IMR-90 (cell line): Measurements from ENCODE around the gene MRPS35. TPM values are rescaled to one million over a fixed set of nuclear protein-coding genes. Genes with fewer than 3 reads are reported as not detected.

Experiments used
- ATAC-seq: fragments of 200-7000 bp; cut with Tn5 transposase; 2 replicates; pipeline ENCODE4 v1.9.1; 2020; ENCODE audit warnings: low read depth, mild to moderate bottlenecking, moderate library complexity
- BruUV-seq: library from RNA; stranded (reverse); fragments of 400-500 nt; replicated peaks from 2 replicates; lab custom pipeline; 2021; lab: Mats Ljungman, UMichigan
- CTCF ChIA-PET: fragments of 300-600 bp; formaldehyde crosslinking; extraction: SDS; loops from one replicate; lab custom pipeline; 2021; ENCODE audit warnings: antibody characterized with exemption; lab: Yijun Ruan, JAX
- POLR2A ChIA-PET: fragments of 300-600 bp; sonication (Branson Sonifier 250); formaldehyde crosslinking; loops from one replicate; lab custom pipeline; 2022; ENCODE audit warnings: antibody characterized with exemption; ENCODE audit not compliant: unreplicated experiment; lab: Charles Lee
- DNase-seq: peaks from one replicate; pipeline ENCODE4 v3.0.0; 2013
- H2AFZ ChIP-seq: replicated peaks from 2 replicates; pipeline ENCODE3; 2013; ENCODE audit warnings: low read length, mild to moderate bottlenecking; ENCODE audit not compliant: poor library complexity
- H2AK5ac ChIP-seq: 2 replicates; pipeline ENCODE4 v1.6.1; 2013; ENCODE audit warnings: low read depth, low read length, inconsistent platforms
- H2AK9ac ChIP-seq: replicated peaks from 2 replicates; pipeline ENCODE3; 2013; ENCODE audit warnings: mild to moderate bottlenecking, low read depth, low read length, moderate library complexity; ENCODE audit not compliant: poor library complexity
- H2BK120ac ChIP-seq: 2 replicates; pipeline ENCODE4 v1.6.1; 2013; ENCODE audit warnings: low read depth, low read length, inconsistent platforms
- H2BK15ac ChIP-seq: 3 replicates; pipeline ENCODE4 v1.6.1; 2013; ENCODE audit warnings: low read depth, low read length, inconsistent platforms
- H2BK20ac ChIP-seq: 2 replicates; pipeline ENCODE4 v1.6.1; 2013; ENCODE audit warnings: low read depth, mild to moderate bottlenecking, inconsistent platforms, low read length, moderate library complexity
- H2BK5ac ChIP-seq: 2 replicates; pipeline ENCODE4 v1.6.1; 2013; ENCODE audit warnings: mild to moderate bottlenecking, low read depth, low read length, inconsistent platforms; ENCODE audit not compliant: poor library complexity, severe bottlenecking
- H3K14ac ChIP-seq: replicated peaks from 2 replicates; pipeline ENCODE4 v1.6.1; 2013; ENCODE audit warnings: low read depth, low read length, inconsistent platforms
- H3K18ac ChIP-seq: 2 replicates; pipeline ENCODE4 v1.6.1; 2013; ENCODE audit warnings: low read depth, low read length, control low read depth
- H3K23ac ChIP-seq: 2 replicates; pipeline ENCODE4 v1.6.1; 2013; ENCODE audit warnings: low read depth, low read length, inconsistent platforms
- H3K27ac ChIP-seq: 2 replicates; pipeline ENCODE4 v1.5.1; 2013; ENCODE audit warnings: mild to moderate bottlenecking, control low read depth, low read length; ENCODE audit not compliant: insufficient read depth
- H3K27me3 ChIP-seq: 2 replicates; pipeline ENCODE4 v1.6.1; 2013; ENCODE audit warnings: low read length; ENCODE audit not compliant: control insufficient read depth, insufficient read depth
- H3K36me3 ChIP-seq: 2 replicates; pipeline ENCODE4 v1.6.1; 2013; ENCODE audit warnings: low read length, mixed read lengths; ENCODE audit not compliant: control insufficient read depth, insufficient read depth
- H3K4ac ChIP-seq: 2 replicates; pipeline ENCODE4 v1.6.1; 2013; ENCODE audit warnings: low read depth, low read length, inconsistent platforms
- H3K4me1 ChIP-seq: 2 replicates; pipeline ENCODE4 v1.6.1; 2013; ENCODE audit warnings: low read length, mixed read lengths; ENCODE audit not compliant: control insufficient read depth, insufficient read depth
- H3K4me2 ChIP-seq: 2 replicates; pipeline ENCODE4 v1.6.1; 2013; ENCODE audit warnings: low read depth, mild to moderate bottlenecking, control low read depth, low read length, moderate library complexity
- H3K4me3 ChIP-seq: 2 replicates; pipeline ENCODE4 v1.5.1; 2013; ENCODE audit warnings: low read depth, mild to moderate bottlenecking, control low read depth, low read length, moderate library complexity; ENCODE audit not compliant: insufficient read depth
- H3K56ac ChIP-seq: 2 replicates; pipeline ENCODE4 v1.6.1; 2013; ENCODE audit warnings: low read length, inconsistent platforms; ENCODE audit not compliant: insufficient read depth; ENCODE audit errors: extremely low read depth
- H3K79me1 ChIP-seq, 2 experiments: 2 replicates each; pipeline ENCODE4 v1.6.1; 2013; ENCODE audit warnings: low read length in 2 of 2, inconsistent platforms in 1 of 2, low read depth in 1 of 2
- H3K9ac ChIP-seq: 2 replicates; pipeline ENCODE4 v1.6.1; 2013; ENCODE audit warnings: low read depth, low read length, control low read depth
- H3K9me1 ChIP-seq: 2 replicates; pipeline ENCODE4 v1.6.1; 2013; ENCODE audit warnings: low read length, inconsistent platforms; ENCODE audit not compliant: insufficient read depth
- H3K9me3 ChIP-seq: 2 replicates; pipeline ENCODE4 v1.6.1; 2013; ENCODE audit warnings: low read length; ENCODE audit not compliant: control insufficient read depth, insufficient read depth
- H4K20me1 ChIP-seq: 2 replicates; pipeline ENCODE4 v1.6.1; 2013; ENCODE audit warnings: low read length, inconsistent platforms; ENCODE audit not compliant: insufficient read depth
- H4K5ac ChIP-seq: 2 replicates; pipeline ENCODE4 v1.6.1; 2013; ENCODE audit warnings: mild to moderate bottlenecking, low read depth, low read length, control low read depth
- H4K8ac ChIP-seq, 2 experiments: 2 replicates each; pipeline ENCODE4 v1.6.1; 2013; ENCODE audit warnings: low read depth in 2 of 2, low read length in 2 of 2, control low read depth in 1 of 2, inconsistent platforms in 1 of 2
- H4K91ac ChIP-seq: 2 replicates; pipeline ENCODE4 v1.6.1; 2013; ENCODE audit warnings: low read depth, low read length, inconsistent platforms; ENCODE audit not compliant: insufficient read depth
- CEBPB ChIP-seq: IDR thresholded peaks from 2 replicates; pipeline ENCODE4 v1.6.1; 2012; ENCODE audit warnings: low read depth, low read length, improper control_type of control experiment
- CTCF ChIP-seq: conservative IDR thresholded peaks from 2 replicates; pipeline ENCODE4 v1.5.1; 2012; ENCODE audit warnings: mild to moderate bottlenecking, low read depth, low read length, improper control_type of control experiment
- ELK1 ChIP-seq: fragments of 150-350 bp; IDR thresholded peaks from 2 replicates; pipeline ENCODE4 v1.6.1; 2016; ENCODE audit warnings: low read depth, mild to moderate bottlenecking, low read length, moderate library complexity, borderline replicate concordance
- FOS ChIP-seq: fragments of 150-350 bp; IDR thresholded peaks from 2 replicates; pipeline ENCODE4 v1.6.1; 2016; ENCODE audit warnings: low read depth, low read length
- MAFK ChIP-seq: IDR thresholded peaks from 2 replicates; pipeline ENCODE4 v1.6.1; 2012; ENCODE audit warnings: low read depth, low read length, improper control_type of control experiment
- MAZ ChIP-seq: IDR thresholded peaks from 2 replicates; pipeline ENCODE4 v1.6.1; 2012; ENCODE audit warnings: low read depth, mild to moderate bottlenecking, low read length, improper control_type of control experiment, moderate library complexity, borderline replicate concordance
- NFE2L2 ChIP-seq: fragments of 150-350 bp; IDR thresholded peaks from 2 replicates; pipeline ENCODE4 v1.6.1; 2016; ENCODE audit warnings: low read depth, mild to moderate bottlenecking, low read length
- POLR2A ChIP-seq: IDR thresholded peaks from 2 replicates; pipeline ENCODE4 v1.6.1; 2012; ENCODE audit warnings: mild to moderate bottlenecking, low read depth, low read length
- RAD21 ChIP-seq: IDR thresholded peaks from 2 replicates; pipeline ENCODE4 v1.6.1; 2012; ENCODE audit warnings: low read length, improper control_type of control experiment
- RCOR1 ChIP-seq: IDR thresholded peaks from 2 replicates; pipeline ENCODE4 v1.6.1; 2012; ENCODE audit warnings: mild to moderate bottlenecking, low read length, improper control_type of control experiment; ENCODE audit not compliant: insufficient replicate concordance
- RFX5 ChIP-seq: IDR thresholded peaks from 2 replicates; pipeline ENCODE4 v1.8.0; 2012; ENCODE audit warnings: low read depth, mild to moderate bottlenecking, low read length, moderate library complexity
- SMC3 ChIP-seq: fragments of 150-350 bp; IDR thresholded peaks from 2 replicates; pipeline ENCODE4 v1.6.1; 2016; ENCODE audit warnings: low read depth, mild to moderate bottlenecking, antibody characterized with exemption, low read length, moderate library complexity
- USF2 ChIP-seq: fragments of 150-350 bp; IDR thresholded peaks from 2 replicates; pipeline ENCODE4 v1.6.1; 2017; ENCODE audit warnings: mild to moderate bottlenecking, antibody characterized with exemption, low read length, low read depth
- WGBS, 2 experiments: methylation state at CpG; one replicate each; pipeline versions ENCODE4 v1.1.5 to v1.1.7; 2013; ENCODE audit warnings: missing lambda C conversion rate in 2 of 2; ENCODE audit not compliant: insufficient read length in 1 of 2; ENCODE audit errors: extremely low coverage in 2 of 2; 5-methylcytosine and 5-hydroxymethylcytosine counted together
- dilution Hi-C: fragments of 300-500 bp; cut with HindIII; formaldehyde crosslinking; loops from one replicate; pipeline ENCODE4 v1.14.3; 2018; ENCODE audit warnings: low sequenced_read_pairs; ENCODE audit not compliant: unreplicated experiment
- in situ Hi-C: fragments of 300-500 bp; cut with MboI; formaldehyde crosslinking; loops from 3 replicates; pipeline ENCODE4 v1.14.3; 2019; ENCODE audit warnings: low sequenced_read_pairs, inconsistent platforms, mixed read lengths
- intact Hi-C: fragments of 100-400 bp; cut with micrococcal nuclease; formaldehyde crosslinking; loops from 2 replicates; pipeline ENCODE4 v1.10.0; 2022
- polyA plus RNA-seq, 3 experiments: library from polyadenylated mRNA; depleted of rRNA; stranded (reverse); fragments of >200 nt; gene quantifications; 2 replicates each; pipeline ENCODE4 v1.2.3, GENCODE V29; 2012; ENCODE audit warnings: low replicate concordance in 1 of 3
- total RNA-seq: library from RNA; depleted of rRNA; stranded (reverse); fragments of >200 nt; gene quantifications from 2 replicates; pipeline ENCODE4 v1.2.3, GENCODE V29; 2012

The MRPS35 gene
- total and polyA plus RNA-seq, 2 of the 4 experiments (the other 2 are of a cell fraction) = 27.4 to 40.1 TPM

GRCh38 chr12:27707216-27707615, 3.4 kb upstream of the MRPS35 start:
- H3K4me1 ChIP-seq = peaks cover 2% of the 10 kb centered on the region; the same call in 1 of the 2 replicates
- H3K4me3 ChIP-seq = no peak overlapping the region
- H2AFZ ChIP-seq = no peak overlapping the region
- H2AK5ac ChIP-seq = no peak overlapping the region
- H3K4ac ChIP-seq = no peak overlapping the region
- no peak overlapping the region for H4K91ac ChIP-seq
- H3K56ac ChIP-seq = no peak overlapping the region
- H2BK15ac ChIP-seq = no peak overlapping the region
- in situ Hi-C loops = no loop called here
- H3K27ac ChIP-seq = no peak overlapping the region
- ATAC-seq (no peak), DNase-seq (no peak)
- no peak overlapping the region for H2BK120ac ChIP-seq
- H3K9me3 ChIP-seq = no peaks in the 10 kb centered on the region
- H2AK9ac ChIP-seq = no peak overlapping the region
- no peak overlapping the region for H4K5ac ChIP-seq
- no peak overlapping the region for H4K8ac ChIP-seq
- no peak overlapping the region for H3K14ac ChIP-seq
- BruUV-seq = no TSS peak
- H3K27me3 ChIP-seq = no peaks in the 10 kb centered on the region
- peaks cover 9 to 14% of the 10 kb centered on the region in 2 experiments for H3K79me1 ChIP-seq
- H2BK5ac ChIP-seq = no peak overlapping the region
- dilution Hi-C loops = no loop called here
- TF ChIP-seq USF2 (no peak), RAD21 (no peak), MAFK (no peak), RFX5 (no peak), SMC3 (no peak), POLR2A (no peak), CTCF (no peak), CEBPB (no peak), MAZ (no peak), FOS (no peak), RCOR1 (no peak), ELK1 (no peak), NFE2L2 (no peak)
- CTCF ChIA-PET = no interaction called here
- H3K9me1 ChIP-seq = peaks cover 3% of the 10 kb centered on the region; the same call in 1 of the 2 replicates
- H3K4me2 ChIP-seq = no peak overlapping the region
- H3K18ac ChIP-seq = no peak overlapping the region
- no peak overlapping the region for H3K23ac ChIP-seq
- no peak overlapping the region for H2BK20ac ChIP-seq
- POLR2A ChIA-PET = no interaction called here
- peaks cover 4% of the 10 kb centered on the region; the same call in 1 of the 2 replicates for H4K20me1 ChIP-seq
- no CpG with 5 or more reads among the region's 2 CpGs for WGBS, 2 experiments
- intact Hi-C loops = no loop called here
- H3K36me3 ChIP-seq = no peaks in the 10 kb centered on the region
- no peak overlapping the region for H3K9ac ChIP-seq
